H9 (cell line): ENCODE results near the gene CRACR2A. TPM values are rescaled to one million over a fixed set of nuclear protein-coding genes. Genes with fewer than 3 reads are reported as not detected.

Experiments used
- DNase-seq: peaks from one replicate; pipeline ENCODE4 v3.0.0-alpha.2; 2017
- H2AFZ ChIP-seq: one replicate; pipeline ENCODE4 v1.6.1; 2013; ENCODE audit warnings: mild to moderate bottlenecking, low read length, control low read depth, moderate library complexity
- H2AK5ac ChIP-seq: 2 replicates; pipeline ENCODE4 v1.6.1; 2013; ENCODE audit warnings: low read length, control low read depth, mixed read lengths; ENCODE audit not compliant: insufficient read length
- H2BK120ac ChIP-seq: one replicate; pipeline ENCODE4 v1.6.1; 2013; ENCODE audit warnings: low read depth, mild to moderate bottlenecking, low read length, control low read depth, inconsistent platforms; ENCODE audit not compliant: poor library complexity, severe bottlenecking
- H2BK12ac ChIP-seq: 2 replicates; pipeline ENCODE4 v1.6.1; 2013; ENCODE audit warnings: low read length, control low read depth, mixed read lengths, low read depth; ENCODE audit not compliant: insufficient read length
- H2BK15ac ChIP-seq: 2 replicates; pipeline ENCODE4 v1.6.1; 2013; ENCODE audit warnings: low read depth, low read length, control low read depth
- H2BK20ac ChIP-seq: one replicate; pipeline ENCODE4 v1.6.1; 2013; ENCODE audit warnings: low read depth, mild to moderate bottlenecking, low read length, control low read depth, inconsistent platforms; ENCODE audit not compliant: poor library complexity, severe bottlenecking
- H2BK5ac ChIP-seq: 2 replicates; pipeline ENCODE4 v1.6.1; 2013; ENCODE audit warnings: low read length, control low read depth, mixed read lengths; ENCODE audit not compliant: insufficient read length
- H3K14ac ChIP-seq: 2 replicates; pipeline ENCODE4 v1.6.1; 2013; ENCODE audit warnings: low read length, control low read depth; ENCODE audit not compliant: insufficient read depth
- H3K18ac ChIP-seq: 2 replicates; pipeline ENCODE4 v1.6.1; 2013; ENCODE audit warnings: low read depth, mild to moderate bottlenecking, mixed read lengths, low read length, control low read depth; ENCODE audit not compliant: insufficient read length
- H3K23ac ChIP-seq: 2 replicates; pipeline ENCODE4 v1.6.1; 2013; ENCODE audit warnings: low read length, control low read depth, mixed read lengths, low read depth; ENCODE audit not compliant: insufficient read length
- H3K23me2 ChIP-seq: 2 replicates; pipeline ENCODE4 v1.6.1; 2013; ENCODE audit warnings: low read depth, mild to moderate bottlenecking, mixed read lengths, low read length, control low read depth; ENCODE audit not compliant: insufficient read length, poor library complexity, severe bottlenecking
- H3K27ac ChIP-seq: 2 replicates; pipeline ENCODE4 v1.5.1; 2013; ENCODE audit warnings: low read length, control low read depth, mixed read lengths, low read depth; ENCODE audit not compliant: insufficient read length
- H3K27me3 ChIP-seq: 2 replicates; pipeline ENCODE4 v1.6.1; 2013; ENCODE audit warnings: low read length, control low read depth, inconsistent platforms; ENCODE audit not compliant: insufficient read depth
- H3K4ac ChIP-seq: 2 replicates; pipeline ENCODE4 v1.6.1; 2013; ENCODE audit warnings: low read depth, mild to moderate bottlenecking, control low read depth, inconsistent platforms, low read length, moderate library complexity
- H3K4me1 ChIP-seq: 2 replicates; pipeline ENCODE4 v1.6.1; 2013; ENCODE audit warnings: low read length, control low read depth, inconsistent platforms; ENCODE audit not compliant: insufficient read depth
- H3K4me2 ChIP-seq: 2 replicates; pipeline ENCODE4 v1.6.1; 2013; ENCODE audit warnings: low read length, control low read depth, mixed read lengths; ENCODE audit not compliant: insufficient read length, insufficient read depth
- H3K56ac ChIP-seq: 2 replicates; pipeline ENCODE4 v1.6.1; 2013; ENCODE audit warnings: low read depth, mild to moderate bottlenecking, mixed read lengths, low read length, control low read depth; ENCODE audit not compliant: insufficient read length
- H3K79me1 ChIP-seq: 2 replicates; pipeline ENCODE4 v1.6.1; 2013; ENCODE audit warnings: low read depth, mild to moderate bottlenecking, moderate library complexity, low read length, control low read depth, inconsistent platforms; ENCODE audit not compliant: insufficient read depth, poor library complexity, severe bottlenecking
- H3K79me2 ChIP-seq: 2 replicates; pipeline ENCODE4 v1.6.1; 2013; ENCODE audit warnings: low read length, control low read depth, inconsistent platforms; ENCODE audit not compliant: insufficient read depth
- H3K9ac ChIP-seq: 2 replicates; pipeline ENCODE4 v1.6.1; 2013; ENCODE audit warnings: low read length, control low read depth, mixed read lengths; ENCODE audit not compliant: insufficient read length; ENCODE audit errors: extremely low read depth
- H3K9me3 ChIP-seq: one replicate; pipeline ENCODE4 v1.6.1; 2013; ENCODE audit warnings: low read depth, low read length, inconsistent platforms; ENCODE audit not compliant: control insufficient read depth
- H3T11ph ChIP-seq: one replicate; pipeline ENCODE4 v1.6.1; 2013; ENCODE audit warnings: mild to moderate bottlenecking, low read length, control low read depth, inconsistent platforms
- H4K20me1 ChIP-seq: one replicate; pipeline ENCODE4 v1.6.1; 2013; ENCODE audit not compliant: control insufficient read depth, insufficient read length, insufficient read depth
- H4K5ac ChIP-seq: 2 replicates; pipeline ENCODE4 v1.6.1; 2013; ENCODE audit warnings: low read depth, mild to moderate bottlenecking, mixed read lengths, low read length, control low read depth; ENCODE audit not compliant: insufficient read length
- H4K8ac ChIP-seq: replicated peaks from 2 replicates; pipeline ENCODE4 v1.6.1; 2013; ENCODE audit warnings: low read length, control low read depth, mixed read lengths, low read depth; ENCODE audit not compliant: insufficient read length
- H4K91ac ChIP-seq: 2 replicates; pipeline ENCODE4 v1.6.1; 2013; ENCODE audit warnings: low read depth, mild to moderate bottlenecking, moderate library complexity, mixed read lengths, low read length, control low read depth; ENCODE audit not compliant: insufficient read length
- H3K27ac Mint-ChIP-seq, 3 experiments: 2 replicates in 2 of 3; 3 replicates in 1 of 3; pipeline ENCODE4 v1.8.0; 2020 to 2021; ENCODE audit warnings: mixed read lengths in 3 of 3, mild to moderate bottlenecking in 1 of 3, moderate library complexity in 1 of 3
- H3K27me3 Mint-ChIP-seq: 2 replicates; pipeline ENCODE4 v1.8.0; 2021; ENCODE audit warnings: low read depth, mild to moderate bottlenecking, moderate library complexity, mixed read lengths
- H3K36me3 Mint-ChIP-seq, 3 experiments: 2 replicates in 2 of 3; 3 replicates in 1 of 3; pipeline ENCODE4 v1.8.0; 2020 to 2021; ENCODE audit warnings: low read depth in 3 of 3, mixed read lengths in 3 of 3; ENCODE audit not compliant: insufficient read depth in 1 of 3
- H3K4me1 Mint-ChIP-seq, 2 experiments: 2 replicates each; pipeline ENCODE4 v1.8.0; 2020; ENCODE audit warnings: mixed read lengths in 2 of 2
- H3K4me3 Mint-ChIP-seq, 2 experiments: 2 replicates in 1 of 2; 3 replicates in 1 of 2; pipeline ENCODE4 v1.8.0; 2020 to 2021; ENCODE audit warnings: mild to moderate bottlenecking in 2 of 2, mixed read lengths in 2 of 2, moderate library complexity in 1 of 2
- H3K9me3 Mint-ChIP-seq, 2 experiments: 2 replicates in 1 of 2; 3 replicates in 1 of 2; pipeline ENCODE4 v1.8.0; 2020; ENCODE audit warnings: mild to moderate bottlenecking in 2 of 2, mixed read lengths in 2 of 2, moderate library complexity in 1 of 2
- WGBS: extraction: QIAGEN DNeasy Blood & Tissue Kit; methylation state at CpG from one replicate; pipeline ENCODE4 v1.1.7; 2013; ENCODE audit warnings: missing lambda C conversion rate, low lambda C conversion rate, mixed read lengths; ENCODE audit not compliant: insufficient read length; ENCODE audit errors: extremely low coverage; 5-methylcytosine and 5-hydroxymethylcytosine counted together
- total RNA-seq: library from RNA; stranded (reverse); gene quantifications from 2 replicates; pipeline ENCODE4 v1.2.1, GENCODE V29; 2021
- TF ChIP-seq, protein P1 (sequence below): fragments of 200-600 bp; sonication (generic); conservative IDR thresholded peaks from 3 replicates; pipeline ENCODE4 v1.8.0; 2021; ENCODE audit warnings: antibody characterized with exemption, mild to moderate bottlenecking

Gene CRACR2A
- total RNA-seq, 1 experiment from 2014 or later, result 2.0 TPM

DNA sequence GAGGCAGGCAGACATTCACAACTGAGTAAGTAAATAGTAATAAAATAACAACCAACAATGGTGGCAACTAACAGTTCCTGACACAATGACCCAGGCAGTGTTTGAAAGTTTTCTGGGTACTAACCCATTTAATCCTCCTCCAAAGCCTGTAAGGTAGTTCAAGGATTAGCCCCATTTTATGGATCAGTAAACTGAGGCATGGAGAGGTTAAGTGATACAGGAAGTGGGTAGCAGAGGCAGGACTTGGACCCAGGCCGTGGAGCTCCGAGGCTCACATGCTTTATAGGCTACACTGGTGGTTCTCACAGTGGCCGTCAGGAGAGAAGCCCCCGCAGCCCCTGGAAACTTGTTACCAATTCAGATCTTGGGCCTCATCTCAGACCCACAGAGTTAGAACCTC is 17.5 kb downstream of the CRACR2A start:
- TF ChIP-seq, protein P1, sequence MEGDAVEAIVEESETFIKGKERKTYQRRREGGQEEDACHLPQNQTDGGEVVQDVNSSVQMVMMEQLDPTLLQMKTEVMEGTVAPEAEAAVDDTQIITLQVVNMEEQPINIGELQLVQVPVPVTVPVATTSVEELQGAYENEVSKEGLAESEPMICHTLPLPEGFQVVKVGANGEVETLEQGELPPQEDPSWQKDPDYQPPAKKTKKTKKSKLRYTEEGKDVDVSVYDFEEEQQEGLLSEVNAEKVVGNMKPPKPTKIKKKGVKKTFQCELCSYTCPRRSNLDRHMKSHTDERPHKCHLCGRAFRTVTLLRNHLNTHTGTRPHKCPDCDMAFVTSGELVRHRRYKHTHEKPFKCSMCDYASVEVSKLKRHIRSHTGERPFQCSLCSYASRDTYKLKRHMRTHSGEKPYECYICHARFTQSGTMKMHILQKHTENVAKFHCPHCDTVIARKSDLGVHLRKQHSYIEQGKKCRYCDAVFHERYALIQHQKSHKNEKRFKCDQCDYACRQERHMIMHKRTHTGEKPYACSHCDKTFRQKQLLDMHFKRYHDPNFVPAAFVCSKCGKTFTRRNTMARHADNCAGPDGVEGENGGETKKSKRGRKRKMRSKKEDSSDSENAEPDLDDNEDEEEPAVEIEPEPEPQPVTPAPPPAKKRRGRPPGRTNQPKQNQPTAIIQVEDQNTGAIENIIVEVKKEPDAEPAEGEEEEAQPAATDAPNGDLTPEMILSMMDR, result no peak
- Histone ChIP-seq H3T11ph (no peak overlapping the region), H3K23me2 (no peaks in the 10 kb centered on the region), H3K9me3 (no peaks in the 10 kb centered on the region), H2BK12ac (no peak overlapping the region), H3K4ac (no peak overlapping the region), H3K4me2 (no peak overlapping the region), H2AK5ac (no peak overlapping the region), H4K20me1 (no peaks in the 10 kb centered on the region), H3K27ac (no peak overlapping the region), H3K4me1 (no peaks in the 10 kb centered on the region; the same call in 1 of the 2 replicates), H2BK5ac (no peak overlapping the region), H3K79me1 (no peaks in the 10 kb centered on the region), H2AFZ (no peak overlapping the region), H2BK120ac (no peak overlapping the region), H3K79me2 (no peaks in the 10 kb centered on the region), H3K14ac (no peak overlapping the region), H3K9ac (no peak overlapping the region), H3K27me3 (no peaks in the 10 kb centered on the region), H4K5ac (no peak overlapping the region), H3K23ac (no peak overlapping the region), H4K8ac (no peak overlapping the region), H3K18ac (no peak overlapping the region), H4K91ac (no peak overlapping the region), H2BK20ac (no peak overlapping the region), H3K56ac (no peak overlapping the region), H2BK15ac (no peak overlapping the region)
- peaks cover 1% of the 10 kb centered on the region; the same call in 1 of the 2 replicates for H3K27me3 Mint-ChIP-seq
- H3K27ac Mint-ChIP-seq, result no peak overlapping the region
- no CpG with 5 or more reads among the region's 4 CpGs for WGBS
- no peaks in the 10 kb centered on the region for H3K36me3 Mint-ChIP-seq
- no peak overlapping the region for H3K4me3 Mint-ChIP-seq
- peaks cover 20 to 24% of the 10 kb centered on the region in 2 experiments for H3K4me1 Mint-ChIP-seq
- no peaks in the 10 kb centered on the region for H3K9me3 Mint-ChIP-seq
- DNase-seq, result no peak
